Measurements from ENCODE around the gene FNDC3B. TPM values are rescaled to one million over a fixed set of nuclear protein-coding genes. Genes with fewer than 3 reads are reported as not detected.

Gene FNDC3B
- total and polyA plus RNA-seq, 2 of the 8 experiments (the other 6 are each of a cell fraction or from before 2014, with no cell fraction given), result 14.1 to 44.4 TPM

DNA sequence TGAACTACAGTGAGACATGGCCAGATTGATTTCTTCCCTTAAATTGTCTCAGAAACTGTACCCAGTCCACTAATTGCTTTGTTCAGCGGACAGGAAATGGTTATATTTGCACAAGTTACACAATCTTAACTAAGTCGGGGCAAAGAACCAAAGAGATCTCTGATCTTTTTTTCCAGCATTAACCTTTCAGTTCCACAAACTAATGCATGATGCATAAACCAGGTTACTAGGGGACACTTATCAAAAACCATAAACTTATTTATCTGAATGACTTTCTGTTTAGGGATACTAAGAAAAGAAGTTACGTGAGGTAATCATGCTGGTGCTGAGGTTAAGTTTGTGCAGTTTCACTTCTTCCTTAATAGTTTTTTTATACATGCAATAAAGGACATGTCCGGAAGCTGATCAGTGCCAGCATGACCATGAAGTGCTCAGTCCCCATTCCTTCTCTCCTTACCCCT, 22.4 kb downstream of the FNDC3B start:
- H2BK5ac ChIP-seq (ENCODE audit: low read depth, low read length), result no peak overlapping the region
- H4K5ac ChIP-seq (ENCODE audit: insufficient read length, low read depth, low read length), result no peak overlapping the region
- no peak overlapping the region for H2AK5ac ChIP-seq (ENCODE audit: low read depth, low read length)
- no peak overlapping the region for H3K14ac ChIP-seq (ENCODE audit: insufficient read length)
- H2BK120ac ChIP-seq (replicated peaks; ENCODE audit: low read depth, low read length), result no peak overlapping the region
- H3K79me1 ChIP-seq (ENCODE audit: low read depth, low read length), result no peaks in the 10 kb centered on the region; the same call in 1 of the 2 replicates
- H2AFZ ChIP-seq (ENCODE audit: low read length), result no peak overlapping the region
- H3K27ac ChIP-seq (ENCODE audit: low read depth, low read length), result no peak overlapping the region
- peaks cover 0 to 7% (median 2%) of the 10 kb centered on the region in 4 experiments; a peak in 1 of 7 replicates for H3K4me1 ChIP-seq (replicated peaks in 1 of 4; ENCODE audit: control insufficient read depth in 3 of 4, insufficient read depth in 4 of 4, low read length in 3 of 4)
- CTCF ChIA-PET (ENCODE audit: partially characterized antibody), result interaction anchor here (1.1 kb wide), 1 partner anchor 56 kb away, joined by 3 read pairs; no protein-coding TSS in a partner anchor
- H2BK20ac ChIP-seq (ENCODE audit: low read length), result no peak overlapping the region
- H3K9me3 ChIP-seq (ENCODE audit: insufficient read depth in 2 of 2, low read depth in 1 of 2, low read length in 1 of 2), result no peaks in the 10 kb centered on the region
- POLR2A ChIA-PET (ENCODE audit: partially characterized antibody), result interaction anchor here (0.6 to 0.7 kb wide), 2 partner anchors 129 to 447 kb away, joined by 4 to 5 read pairs; no protein-coding TSS in a partner anchor
- H3K79me2 ChIP-seq (ENCODE audit: control insufficient read depth in 1 of 2, insufficient read depth in 2 of 2, low read length in 2 of 2), result peaks cover 4 to 93% of the 10 kb centered on the region in 2 experiments; a peak in 2 of 4 replicates
- peaks cover 4% of the 10 kb centered on the region in 2 experiments for H4K20me1 ChIP-seq (replicated peaks in 1 of 2; ENCODE audit: control insufficient read depth in 1 of 2, insufficient read depth in 2 of 2, low read length in 2 of 2)
- no peak for DNase-seq (ENCODE audit: low read depth in 1 of 2, low spot score in 2 of 2)
- H3K27me3 ChIP-seq (replicated peaks in 1 of 4; ENCODE audit: control insufficient read depth in 3 of 4, extremely low read depth in 1 of 4, insufficient read depth in 3 of 4, low read length in 3 of 4), result no peaks in the 10 kb centered on the region
- no peak for FAIRE-seq
- WGBS, 2 experiments (ENCODE audit: extremely low coverage in 1 of 2, insufficient coverage in 1 of 2, insufficient read length in 1 of 2, insufficient replicate concordance in 2 of 2, low coverage in 1 of 2, low lambda C conversion rate in 2 of 2, missing lambda C conversion rate in 1 of 2), result 99% methylated on average over 4 of the region's 4 CpGs; no CpG with 5 or more reads in 1 of the 2 experiments
- H3K56ac ChIP-seq (replicated peaks; ENCODE audit: insufficient read length, low read depth, low read length), result no peak overlapping the region
- no peak overlapping the region for H4K91ac ChIP-seq (replicated peaks; ENCODE audit: insufficient read length, low read length)
- H3K4me3 ChIP-seq (ENCODE audit: extremely low read depth in 1 of 4, insufficient read depth in 2 of 4, low read depth in 3 of 4, low read length in 4 of 4), result no peak overlapping the region
- H4K8ac ChIP-seq (ENCODE audit: extremely low read depth, insufficient read depth, low read length), result no peak overlapping the region
- H3K36me3 ChIP-seq (ENCODE audit: control insufficient read depth in 2 of 4, insufficient read depth in 4 of 4, low read length in 3 of 4), result no peaks in the 10 kb centered on the region
- no peak overlapping the region for H3K9ac ChIP-seq (replicated peaks in 1 of 4; ENCODE audit: extremely low read depth in 1 of 4, low read depth in 3 of 4, low read length in 3 of 4)
- no peak overlapping the region for H3K4me2 ChIP-seq (ENCODE audit: insufficient read depth in 1 of 2, low read depth in 2 of 2, low read length in 2 of 2)
- no peak overlapping the region for H3K18ac ChIP-seq (ENCODE audit: extremely low read depth, low read length)
- H3K23ac ChIP-seq (ENCODE audit: insufficient read length), result no peak overlapping the region
- H2BK12ac ChIP-seq (ENCODE audit: low read depth, low read length), result no peak overlapping the region
- no peak overlapping the region for H3K4ac ChIP-seq (replicated peaks; ENCODE audit: insufficient read length, low read depth, low read length)
- no peak overlapping the region for H2BK15ac ChIP-seq (ENCODE audit: low read length)
- H3K23me2 ChIP-seq (ENCODE audit: low read depth, low read length), result no peaks in the 10 kb centered on the region
- TF ChIP-seq, protein P1, sequence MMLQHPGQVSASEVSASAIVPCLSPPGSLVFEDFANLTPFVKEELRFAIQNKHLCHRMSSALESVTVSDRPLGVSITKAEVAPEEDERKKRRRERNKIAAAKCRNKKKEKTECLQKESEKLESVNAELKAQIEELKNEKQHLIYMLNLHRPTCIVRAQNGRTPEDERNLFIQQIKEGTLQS (IDR thresholded peaks at IDR 0.05; ENCODE audit: insufficient read depth, low read depth, low read length), result no peak
- TF ChIP-seq SP2 (IDR thresholded peaks at IDR 0.05; ENCODE audit: low read length), result no peak
- no peak for TF ChIP-seq CHD1 (IDR thresholded peaks at IDR 0.05; ENCODE audit: low read depth, low read length)
- no peak for TF ChIP-seq ZNF274 (IDR thresholded peaks at IDR 0.05; ENCODE audit: borderline replicate concordance, extremely low read depth, low read length)
- TF ChIP-seq POLR2A (IDR thresholded peaks at IDR 0.05; ENCODE audit: control extremely low read depth in 1 of 2, low read depth in 2 of 2, low read length in 2 of 2), result no peak
- TF ChIP-seq EP300 (IDR thresholded peaks at IDR 0.05; ENCODE audit: borderline replicate concordance in 1 of 2, low read depth in 2 of 2, low read length in 2 of 2), result no peak
- TF ChIP-seq, protein P2, sequence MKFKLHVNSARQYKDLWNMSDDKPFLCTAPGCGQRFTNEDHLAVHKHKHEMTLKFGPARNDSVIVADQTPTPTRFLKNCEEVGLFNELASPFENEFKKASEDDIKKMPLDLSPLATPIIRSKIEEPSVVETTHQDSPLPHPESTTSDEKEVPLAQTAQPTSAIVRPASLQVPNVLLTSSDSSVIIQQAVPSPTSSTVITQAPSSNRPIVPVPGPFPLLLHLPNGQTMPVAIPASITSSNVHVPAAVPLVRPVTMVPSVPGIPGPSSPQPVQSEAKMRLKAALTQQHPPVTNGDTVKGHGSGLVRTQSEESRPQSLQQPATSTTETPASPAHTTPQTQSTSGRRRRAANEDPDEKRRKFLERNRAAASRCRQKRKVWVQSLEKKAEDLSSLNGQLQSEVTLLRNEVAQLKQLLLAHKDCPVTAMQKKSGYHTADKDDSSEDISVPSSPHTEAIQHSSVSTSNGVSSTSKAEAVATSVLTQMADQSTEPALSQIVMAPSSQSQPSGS (IDR thresholded peaks at IDR 0.05; ENCODE audit: low read length), result no peak
- no peak for TF ChIP-seq NRF1 (IDR thresholded peaks at IDR 0.05; ENCODE audit: low read depth, low read length)
- no peak for TF ChIP-seq KDM5A (IDR thresholded peaks at IDR 0.05; ENCODE audit: low read length)
- TF ChIP-seq JUN (IDR thresholded peaks at IDR 0.05; ENCODE audit: low read depth, low read length), result no peak
- no peak for TF ChIP-seq YY1 (IDR thresholded peaks at IDR 0.05; ENCODE audit: low read depth, low read length)
- TF ChIP-seq RFX5 (IDR thresholded peaks at IDR 0.05; ENCODE audit: borderline replicate concordance, low read depth, low read length), result no peak
